GM12864 (cell line): ENCODE measurements around the gene APOBEC4.

ENCODE experiments used
- DNase-seq: peaks from one replicate; pipeline ENCODE4 v3.0.0-alpha.2; 2011; ENCODE audit warnings: low read depth
- H3K4me3 ChIP-seq: 2 replicates; pipeline ENCODE4 v1.5.1; 2011; ENCODE audit warnings: mild to moderate bottlenecking, low read depth, low read length, control low read depth
- CTCF ChIP-seq: IDR thresholded peaks from 2 replicates; pipeline ENCODE4 v1.5.1; 2011; ENCODE audit warnings: low read depth, mild to moderate bottlenecking, moderate library complexity, low read length, control low read depth, inconsistent platforms; ENCODE audit errors: missing control alignments

The APOBEC4 gene

DNA sequence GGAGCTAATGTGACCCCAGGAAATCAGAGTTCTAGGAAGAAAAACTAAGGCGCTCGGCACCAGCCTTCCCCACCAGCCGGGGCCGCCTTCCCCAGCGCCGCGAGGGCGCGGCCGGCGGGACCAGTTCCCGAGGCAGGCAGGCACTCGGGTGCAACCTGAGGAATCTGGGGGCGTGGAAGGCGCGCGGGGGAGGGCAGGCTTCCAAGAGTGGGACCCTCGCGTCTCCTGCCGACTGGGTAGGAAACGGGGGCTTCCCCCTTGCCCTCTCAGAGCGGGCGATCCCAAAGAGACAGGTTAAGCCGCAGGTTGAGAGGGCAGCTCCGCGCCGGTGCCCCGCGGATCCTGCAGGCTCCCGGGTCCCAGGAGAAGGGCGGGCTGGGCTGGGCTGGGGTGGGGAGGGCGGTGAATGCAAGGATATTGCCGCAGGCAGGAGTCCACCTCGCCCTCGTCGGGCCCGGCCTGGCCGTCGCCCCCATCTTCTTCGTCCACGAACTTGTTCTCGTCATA, 18.0 kb downstream of the APOBEC4 start:
- DNase-seq: no peak
- TF ChIP-seq CTCF: no peak
- peak overlapping the region; percentile 88 for H3K4me3 ChIP-seq

DNA sequence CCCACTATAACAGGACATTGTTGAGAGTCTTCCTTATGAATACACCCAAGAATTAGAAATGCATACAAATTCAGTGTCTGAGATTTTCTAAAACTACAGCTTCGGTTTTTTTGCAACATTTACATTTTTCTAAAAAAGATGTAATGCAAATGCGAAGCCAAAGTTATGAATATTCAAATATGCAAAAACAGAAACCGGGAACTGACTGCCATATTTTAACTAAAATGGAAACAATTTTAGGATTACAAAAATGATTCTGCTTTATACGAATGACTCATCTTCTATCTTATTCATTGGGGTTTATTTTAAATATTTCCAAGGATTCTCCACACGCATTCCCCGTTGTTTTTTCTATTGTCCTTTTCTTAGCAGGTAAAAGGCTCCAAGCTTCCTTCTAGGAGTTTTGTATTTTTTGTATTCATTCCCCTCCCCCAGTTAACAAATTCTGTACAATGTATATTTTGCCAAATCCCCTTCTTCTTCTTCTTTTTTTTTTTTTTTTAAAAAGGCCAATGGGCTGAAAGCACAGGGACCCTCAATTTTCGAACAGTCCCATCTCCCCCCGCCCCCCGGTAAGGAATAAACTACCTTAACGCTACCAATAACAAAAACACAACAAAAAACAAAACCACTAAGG, 18.6 kb downstream of the APOBEC4 start:
- TF ChIP-seq CTCF: no peak
- no peak for DNase-seq
- peak overlapping the region; percentile 88 for H3K4me3 ChIP-seq

DNA sequence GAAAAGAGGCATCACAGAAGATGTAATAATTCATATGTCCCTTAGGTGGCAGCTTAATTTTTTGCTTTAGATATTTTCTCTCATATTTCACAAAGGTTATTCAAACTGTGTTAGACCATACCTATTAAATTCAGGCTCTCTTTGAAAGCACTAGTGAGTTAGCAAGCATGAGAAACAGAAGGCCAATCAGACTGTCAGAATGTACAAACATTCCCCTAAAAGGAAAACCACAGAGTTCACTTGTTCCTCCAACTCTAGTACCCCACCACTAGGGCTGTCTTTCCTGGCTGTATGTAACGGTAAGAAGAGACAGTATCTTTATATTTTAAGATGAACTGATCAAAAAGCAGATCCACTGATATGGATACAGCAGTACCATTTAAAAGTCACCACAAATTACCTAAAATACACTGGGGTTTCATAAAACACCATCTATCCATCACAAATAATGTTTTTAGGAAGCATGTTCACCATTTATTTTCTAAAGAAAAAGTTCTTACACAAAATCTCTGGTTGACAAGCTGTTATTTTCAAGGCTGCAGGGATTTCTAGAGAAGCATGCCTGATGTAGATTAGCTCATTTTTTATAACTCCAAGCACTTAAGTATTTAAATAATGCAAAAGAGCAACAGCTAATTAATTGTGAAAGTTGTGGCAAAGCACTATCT, 19.3 kb downstream of the APOBEC4 start:
- peak; percentile 57 for TF ChIP-seq CTCF
- peak overlapping the region; percentile 88 for H3K4me3 ChIP-seq
- peak; percentile 73 for DNase-seq

GRCh38 chr1:183632964-183633363, 20.2 kb downstream of the APOBEC4 start:
- peak overlapping the region; percentile 88 for H3K4me3 ChIP-seq
- no peak for DNase-seq
- TF ChIP-seq CTCF: no peak

DNA sequence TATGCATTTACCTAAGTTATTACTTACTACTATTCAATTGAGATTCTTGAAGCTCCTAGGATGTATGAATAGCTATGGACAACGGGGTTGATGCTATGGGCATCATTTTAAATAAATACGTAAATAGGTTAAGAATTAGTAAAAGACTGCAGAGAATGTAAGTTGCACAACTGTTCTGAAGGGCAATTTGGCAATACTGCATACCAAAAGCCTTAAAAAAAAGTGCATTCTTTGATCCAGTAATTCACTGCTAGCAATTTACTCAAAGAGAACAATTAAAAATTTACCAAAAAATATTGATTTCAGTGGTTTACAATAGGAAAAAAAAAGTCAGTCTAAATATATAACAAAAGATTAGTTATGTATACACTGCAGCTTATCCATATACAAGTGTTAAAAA, 21.0 kb downstream of the APOBEC4 start:
- H3K4me3 ChIP-seq: peak overlapping the region; percentile 88
- no peak for TF ChIP-seq CTCF
- no peak for DNase-seq

DNA sequence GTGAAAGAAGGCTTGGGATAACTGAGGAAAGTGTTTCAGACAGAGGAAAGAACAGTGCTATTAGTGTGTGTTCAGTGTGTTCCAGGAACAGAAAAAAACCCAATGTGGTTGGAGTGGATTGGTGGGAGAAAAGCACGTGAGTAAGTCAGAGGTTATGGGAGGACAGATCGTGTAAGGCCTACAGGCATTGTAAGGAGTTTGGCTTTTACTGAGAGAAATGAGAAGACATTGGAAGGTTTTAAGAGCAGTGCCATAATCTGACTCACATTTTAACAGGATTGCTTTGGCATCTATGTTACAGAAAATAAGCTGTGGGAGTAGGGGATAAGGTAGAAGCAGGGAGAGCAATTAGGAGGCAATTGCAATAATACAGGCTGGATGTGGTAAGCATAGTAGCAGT, 22.4 kb downstream of the APOBEC4 start:
- no peak for TF ChIP-seq CTCF
- H3K4me3 ChIP-seq: no peak overlapping the region
- DNase-seq: no peak
